Activated CD8-positive, alpha-beta memory T cell treated with anti-CD3 and anti-CD28 coated beads for 24 hours (primary cell): ENCODE data around the gene POU2F1.

Source experiments
- DNase-seq: peaks from one replicate; pipeline ENCODE4 v3.0.0-alpha.2; 2020

POU2F1 gene

GRCh38 chr1:167328306-167328815, 107.7 kb downstream of the POU2F1 start:
- no peak for DNase-seq

- DNase-seq, result no peak
Observed at GRCh38 chr1:167328816-167329483, 108.3 kb downstream of the POU2F1 start.

GRCh38 chr1:167330601-167331293, 110.1 kb downstream of the POU2F1 start:
- DNase-seq, result no peak

GRCh38 chr1:167331650-167332049, 111.0 kb downstream of the POU2F1 start:
- no peak for DNase-seq

GRCh38 chr1:167332503-167332902, 111.8 kb downstream of the POU2F1 start:
- DNase-seq, result no peak

GRCh38 chr1:167333124-167333523, 112.4 kb downstream of the POU2F1 start:
- DNase-seq, result no peak

GRCh38 chr1:167333703-167334102, 113.0 kb downstream of the POU2F1 start:
- no peak for DNase-seq

GRCh38 chr1:167339405-167339804, 118.7 kb downstream of the POU2F1 start:
- no peak for DNase-seq

- DNase-seq, result no peak
Observed at GRCh38 chr1:167342846-167343245, 122.2 kb downstream of the POU2F1 start.

- no peak for DNase-seq
Observed at GRCh38 chr1:167344112-167344511, 123.4 kb downstream of the POU2F1 start.

- no peak for DNase-seq
Observed at GRCh38 chr1:167344615-167345385, 124.1 kb downstream of the POU2F1 start.

- DNase-seq, result no peak
Observed at GRCh38 chr1:167345386-167345733, 124.7 kb downstream of the POU2F1 start.

GRCh38 chr1:167357305-167357704, 136.6 kb downstream of the POU2F1 start:
- no peak for DNase-seq

- no peak for DNase-seq
Observed at GRCh38 chr1:167359295-167359694, 138.6 kb downstream of the POU2F1 start.

GRCh38 chr1:167360120-167360519, 139.4 kb downstream of the POU2F1 start:
- no peak for DNase-seq

GRCh38 chr1:167362638-167363037, 142.0 kb downstream of the POU2F1 start:
- no peak for DNase-seq

- no peak for DNase-seq
Observed at GRCh38 chr1:167364826-167365225, 144.1 kb downstream of the POU2F1 start.

GRCh38 chr1:167365360-167365759, 144.7 kb downstream of the POU2F1 start:
- no peak for DNase-seq

GRCh38 chr1:167367705-167368104, 147.0 kb downstream of the POU2F1 start:
- DNase-seq, result no peak

- no peak for DNase-seq
Observed at GRCh38 chr1:167369175-167369574, 148.5 kb downstream of the POU2F1 start.

- DNase-seq, result no peak
Observed at GRCh38 chr1:167369933-167370332, 149.2 kb downstream of the POU2F1 start.

GRCh38 chr1:167371030-167371429, 150.3 kb downstream of the POU2F1 start:
- DNase-seq, result no peak

- DNase-seq, result no peak
Observed at GRCh38 chr1:167373398-167373797, 152.7 kb downstream of the POU2F1 start.

GRCh38 chr1:167373986-167374385, 153.3 kb downstream of the POU2F1 start:
- DNase-seq, result no peak
